HL-60 (cell line): ENCODE data around the gene EIF3M.

ENCODE experiments used
- DNase-seq, 2 experiments: peaks; one replicate each; pipeline ENCODE4 v3.0.0-alpha.2; 2010 to 2020; ENCODE audit warnings: low read depth in 1 of 2, low spot score in 1 of 2
- H3K27ac ChIP-seq: fragments of 250-450 bp; sonication (Bioruptor Pico); replicated peaks from 2 replicates; pipeline ENCODE4 v1.5.1; 2020; ENCODE audit warnings: mild to moderate bottlenecking, moderate library complexity
- H3K27me3 ChIP-seq: fragments of 250-450 bp; sonication (Bioruptor Pico); 2 replicates; pipeline ENCODE4 v1.5.1; 2021; ENCODE audit warnings: mild to moderate bottlenecking, moderate library complexity; ENCODE audit not compliant: insufficient read depth, poor library complexity, severe bottlenecking
- H3K4me3 ChIP-seq: replicated peaks from 2 replicates; pipeline ENCODE4 v1.5.1; 2011; ENCODE audit warnings: mild to moderate bottlenecking, control low read depth, low read length; ENCODE audit not compliant: insufficient read depth
- GABPA ChIP-seq: IDR thresholded peaks from 2 replicates; pipeline ENCODE4 v1.6.1; 2012; ENCODE audit warnings: low read depth
- POLR2AphosphoS5 ChIP-seq: IDR thresholded peaks from 2 replicates; pipeline ENCODE4 v1.6.1; 2012; ENCODE audit warnings: low read depth
- REST ChIP-seq: IDR thresholded peaks from 2 replicates; pipeline ENCODE4 v1.6.1; 2012; ENCODE audit warnings: low read depth; ENCODE audit not compliant: insufficient replicate concordance
- SPI1 ChIP-seq: IDR thresholded peaks from 2 replicates; pipeline ENCODE4 v1.6.1; 2012; ENCODE audit warnings: low read depth, mild to moderate bottlenecking, borderline replicate concordance
- TF ChIP-seq, protein P1 (sequence below): IDR thresholded peaks from one replicate; pipeline ENCODE4 v1.5.1; 2011; ENCODE audit warnings: low read length, control low read depth, inconsistent platforms; ENCODE audit not compliant: insufficient read depth

EIF3M gene

GRCh38 chr11:32561835-32562234, 21.8 kb upstream of the EIF3M start:
- Histone ChIP-seq H3K27ac (no peak overlapping the region), H3K4me3 (no peak overlapping the region), H3K27me3 (no peaks in the 10 kb centered on the region)
- no peak for DNase-seq
- TF ChIP-seq, protein P1, sequence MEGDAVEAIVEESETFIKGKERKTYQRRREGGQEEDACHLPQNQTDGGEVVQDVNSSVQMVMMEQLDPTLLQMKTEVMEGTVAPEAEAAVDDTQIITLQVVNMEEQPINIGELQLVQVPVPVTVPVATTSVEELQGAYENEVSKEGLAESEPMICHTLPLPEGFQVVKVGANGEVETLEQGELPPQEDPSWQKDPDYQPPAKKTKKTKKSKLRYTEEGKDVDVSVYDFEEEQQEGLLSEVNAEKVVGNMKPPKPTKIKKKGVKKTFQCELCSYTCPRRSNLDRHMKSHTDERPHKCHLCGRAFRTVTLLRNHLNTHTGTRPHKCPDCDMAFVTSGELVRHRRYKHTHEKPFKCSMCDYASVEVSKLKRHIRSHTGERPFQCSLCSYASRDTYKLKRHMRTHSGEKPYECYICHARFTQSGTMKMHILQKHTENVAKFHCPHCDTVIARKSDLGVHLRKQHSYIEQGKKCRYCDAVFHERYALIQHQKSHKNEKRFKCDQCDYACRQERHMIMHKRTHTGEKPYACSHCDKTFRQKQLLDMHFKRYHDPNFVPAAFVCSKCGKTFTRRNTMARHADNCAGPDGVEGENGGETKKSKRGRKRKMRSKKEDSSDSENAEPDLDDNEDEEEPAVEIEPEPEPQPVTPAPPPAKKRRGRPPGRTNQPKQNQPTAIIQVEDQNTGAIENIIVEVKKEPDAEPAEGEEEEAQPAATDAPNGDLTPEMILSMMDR = no peak
- TF ChIP-seq GABPA (no peak), POLR2AphosphoS5 (no peak), REST (no peak), SPI1 (no peak)

DNA sequence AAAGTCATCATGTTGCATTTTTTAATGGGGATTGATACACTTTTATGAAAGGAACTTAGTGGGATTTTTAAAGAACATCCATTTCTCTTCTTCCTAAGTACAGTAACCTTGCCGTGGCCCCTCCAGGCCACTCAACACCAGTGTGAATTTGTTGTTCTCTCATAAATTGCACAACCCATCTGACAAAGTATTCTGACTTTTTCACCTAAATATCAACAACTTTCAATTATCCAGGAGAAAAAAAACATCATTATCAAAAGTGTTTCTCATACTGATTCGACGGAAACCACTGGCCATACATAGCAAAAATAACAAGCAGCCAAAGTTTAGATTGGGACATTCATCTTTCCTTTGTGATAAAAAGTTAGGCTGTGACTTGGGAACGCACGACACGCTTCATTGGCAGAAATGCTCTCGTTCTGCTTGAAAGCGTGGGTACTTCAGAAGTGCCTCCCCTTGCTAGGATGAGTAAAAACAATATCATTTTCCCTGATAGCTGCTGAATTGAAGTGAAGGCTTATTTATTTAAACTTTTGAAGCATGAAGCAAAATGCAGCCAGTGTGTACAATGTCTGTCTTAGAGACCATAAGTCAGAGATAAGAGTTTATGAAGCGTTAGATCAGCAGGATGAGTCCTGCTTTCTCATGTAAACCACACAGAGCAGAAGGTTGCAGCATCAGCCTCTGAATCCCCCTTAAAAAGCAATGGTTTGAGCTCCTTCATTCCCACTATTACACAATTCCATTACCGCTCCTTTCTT, 20.6 kb upstream of the EIF3M start:
- Histone ChIP-seq H3K4me3 (no peak overlapping the region), H3K27ac (no peak overlapping the region), H3K27me3 (no peaks in the 10 kb centered on the region)
- no peak for DNase-seq
- TF ChIP-seq, protein P1 = no peak
- no peak for TF ChIP-seq SPI1
- TF ChIP-seq POLR2AphosphoS5 = no peak
- TF ChIP-seq REST = no peak
- no peak for TF ChIP-seq GABPA

DNA sequence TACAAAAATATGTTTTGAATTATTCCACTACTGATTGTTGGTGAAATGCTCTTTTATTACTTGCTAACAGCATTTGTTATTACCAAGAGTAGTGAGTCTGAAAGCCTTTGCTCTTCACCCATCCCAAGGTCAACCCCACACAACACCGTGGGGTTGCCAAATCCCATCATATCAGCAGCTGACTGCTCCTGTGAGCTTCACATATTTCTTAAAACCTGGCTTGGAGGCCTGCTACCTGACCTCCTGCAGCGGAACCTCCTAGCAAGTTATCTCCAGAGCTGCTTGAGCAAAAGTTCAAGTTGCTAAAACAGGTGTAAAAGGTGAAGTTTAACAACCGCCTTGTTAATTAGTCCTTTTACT, 20.1 kb upstream of the EIF3M start:
- Histone ChIP-seq H3K4me3 (no peak overlapping the region), H3K27me3 (no peaks in the 10 kb centered on the region), H3K27ac (no peak overlapping the region)
- DNase-seq = no peak
- TF ChIP-seq, protein P1 = no peak
- no peak for TF ChIP-seq GABPA
- TF ChIP-seq SPI1 = no peak
- TF ChIP-seq REST = no peak
- no peak for TF ChIP-seq POLR2AphosphoS5
